Stomach (tissue), 4 donors: ENCODE data around the gene VGF.

Experiments
- CTCF ChIP-seq, 7 experiments: fragments of 450-650 bp in 4 of 7; fragments of 200-600 bp in 3 of 7; sonication (generic) in 3 of 7; IDR thresholded peaks; one replicate each; pipeline ENCODE4 v1.5.1; 2016 to 2019; ENCODE audit warnings: antibody characterized with exemption in 7 of 7, control low read depth in 2 of 7, mild to moderate bottlenecking in 1 of 7
- EP300 ChIP-seq: sonication (generic); formaldehyde crosslinking; IDR thresholded peaks from one replicate; pipeline ENCODE4 v1.6.1; 2017; ENCODE audit warnings: antibody characterized with exemption
- POLR2A ChIP-seq, 4 donors: fragments of 450-650 bp; IDR thresholded peaks; one replicate each; pipeline ENCODE4 v1.6.1; 2016; ENCODE audit warnings: antibody characterized with exemption in 4 of 4, control low read depth in 2 of 4, mild to moderate bottlenecking in 1 of 4, moderate library complexity in 1 of 4
- POLR2AphosphoS5 ChIP-seq, 3 donors: sonication (generic); formaldehyde crosslinking; IDR thresholded peaks; one replicate each; pipeline ENCODE4 v1.6.1; 2016; ENCODE audit warnings: antibody characterized with exemption in 3 of 3

- TF ChIP-seq CTCF (IDR thresholded peaks at IDR 0.05) = no peak
- TF ChIP-seq EP300 = no peak
- TF ChIP-seq POLR2AphosphoS5 (IDR thresholded peaks at IDR 0.05) = no peak
- TF ChIP-seq POLR2A (IDR thresholded peaks at IDR 0.05) = no peak
Observed at GRCh38 chr7:101168412-101169049, 3.2 kb upstream of the VGF start.
